ENCODE results near the gene INS.
A peak's percentile ranks its signal among the peaks of the same experiment; 100 is the strongest.
"Not testable (repeated sequence)": the region's sequence is repeated elsewhere in the genome, so short reads cannot be mapped to it uniquely, and the experiment has no call there.

Gene INS

GRCh38 chr11:2198621-2199365 lies 37.8 kb upstream of the INS start:
- no peak for DNase-seq (ENCODE audit: low read depth in 2 of 2)

- no peak for DNase-seq (ENCODE audit: low read depth in 2 of 2)
Observed at GRCh38 chr11:2197771-2198520, 36.9 kb upstream of the INS start.

- peak; percentile 34 to 47 for DNase-seq (ENCODE audit: low read depth in 2 of 2)
Observed at GRCh38 chr11:2196970-2197770, 36.2 kb upstream of the INS start.

GRCh38 chr11:2195756-2196088 lies 34.7 kb upstream of the INS start:
- DNase-seq (ENCODE audit: low read depth in 2 of 2): no peak

- peak in 1 of 2 donors; percentile 25 for DNase-seq (ENCODE audit: low read depth in 2 of 2)
Observed at GRCh38 chr11:2194877-2195755, 34.1 kb upstream of the INS start.

GRCh38 chr11:2193888-2194595 lies 33.0 kb upstream of the INS start:
- not testable (repeated sequence) for DNase-seq (ENCODE audit: low read depth in 2 of 2)

- no peak for DNase-seq (ENCODE audit: low read depth in 2 of 2)
Observed at GRCh38 chr11:2193099-2193887, 32.3 kb upstream of the INS start.

GRCh38 chr11:2192435-2192834 lies 31.4 kb upstream of the INS start:
- no peak for DNase-seq (ENCODE audit: low read depth in 2 of 2)

- DNase-seq (ENCODE audit: low read depth in 2 of 2): no peak
Observed at GRCh38 chr11:2191883-2192282, 30.9 kb upstream of the INS start.

- no peak for DNase-seq (ENCODE audit: low read depth in 2 of 2)
Observed at GRCh38 chr11:2190657-2191471, 29.9 kb upstream of the INS start.

GRCh38 chr11:2189938-2190656 lies 29.1 kb upstream of the INS start:
- DNase-seq (ENCODE audit: low read depth in 2 of 2): no peak

GRCh38 chr11:2188745-2189144 lies 27.7 kb upstream of the INS start:
- DNase-seq (ENCODE audit: low read depth in 2 of 2): no peak

GRCh38 chr11:2187280-2187707 lies 26.3 kb upstream of the INS start:
- no peak for DNase-seq (ENCODE audit: low read depth in 2 of 2)

GRCh38 chr11:2186669-2187279 lies 25.8 kb upstream of the INS start:
- DNase-seq (ENCODE audit: low read depth in 2 of 2): peak; percentile 18 to 22

GRCh38 chr11:2185324-2186085 lies 24.5 kb upstream of the INS start:
- DNase-seq (ENCODE audit: low read depth in 2 of 2): no peak

- no peak for DNase-seq (ENCODE audit: low read depth in 2 of 2)
Observed at GRCh38 chr11:2182692-2183474, 21.9 kb upstream of the INS start.

- no peak for DNase-seq (ENCODE audit: low read depth in 2 of 2)
Observed at GRCh38 chr11:2182075-2182474, 21.1 kb upstream of the INS start.
